ENCODE measurements around the gene TECPR1.

Gene TECPR1

DNA sequence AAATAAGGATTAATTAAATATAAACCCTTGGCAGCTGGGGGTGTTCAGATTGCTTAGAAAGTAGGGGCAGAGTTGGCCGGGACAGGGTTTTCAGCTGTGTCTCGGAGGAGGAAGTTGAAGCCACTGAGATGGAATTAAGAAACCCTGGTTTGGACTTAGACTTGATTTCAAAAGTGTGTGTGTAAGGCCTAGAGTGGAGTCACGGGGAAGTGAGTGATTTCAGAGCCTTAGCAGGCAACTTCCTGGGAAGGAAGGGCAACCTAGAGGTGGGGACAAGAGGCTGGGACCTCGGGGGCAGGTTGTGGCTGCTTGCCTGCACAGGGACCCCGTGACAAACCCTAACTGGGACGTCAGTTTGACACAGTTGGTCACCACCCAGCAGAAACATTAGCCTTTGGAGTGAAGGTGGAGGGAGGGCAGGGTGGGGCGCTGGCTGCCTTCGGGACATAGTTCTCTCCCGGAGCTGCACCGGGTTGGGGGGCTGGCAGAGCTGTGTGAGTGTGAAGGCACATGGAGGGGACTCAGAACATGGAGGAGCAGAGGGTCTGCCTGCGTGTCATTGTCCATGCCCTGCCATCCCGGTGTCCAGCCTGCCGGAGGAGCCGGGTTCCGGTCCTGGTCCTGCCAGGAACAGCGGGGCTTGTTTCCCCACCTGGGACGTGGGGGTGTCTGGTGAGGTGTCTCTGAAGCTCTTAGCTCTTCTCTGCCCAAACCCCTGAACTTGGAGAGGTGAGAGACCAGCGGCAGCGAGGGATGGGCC lies 31.3 kb upstream of the TECPR1 start:
- no peak for DNase-seq

DNA sequence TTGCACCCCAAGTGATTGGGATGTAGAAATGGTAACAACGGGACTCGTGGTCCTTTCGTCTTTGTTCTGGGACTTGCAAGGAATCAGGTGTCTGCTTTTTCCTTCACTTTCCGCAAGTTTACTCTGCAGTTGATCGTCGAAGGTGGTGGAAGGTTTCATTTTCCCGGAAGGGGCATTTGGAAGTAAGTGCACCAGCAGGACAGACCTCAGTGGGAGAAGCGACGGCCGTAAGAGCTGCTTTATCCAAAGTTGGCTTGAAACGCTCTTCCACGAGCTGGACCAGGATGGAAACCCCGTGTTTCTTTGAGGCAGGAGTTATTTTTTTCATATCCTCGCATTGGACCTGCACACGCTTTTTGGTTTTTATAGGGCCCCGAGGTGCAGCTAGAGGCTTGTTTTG lies 30.7 kb upstream of the TECPR1 start:
- no peak for DNase-seq

DNA sequence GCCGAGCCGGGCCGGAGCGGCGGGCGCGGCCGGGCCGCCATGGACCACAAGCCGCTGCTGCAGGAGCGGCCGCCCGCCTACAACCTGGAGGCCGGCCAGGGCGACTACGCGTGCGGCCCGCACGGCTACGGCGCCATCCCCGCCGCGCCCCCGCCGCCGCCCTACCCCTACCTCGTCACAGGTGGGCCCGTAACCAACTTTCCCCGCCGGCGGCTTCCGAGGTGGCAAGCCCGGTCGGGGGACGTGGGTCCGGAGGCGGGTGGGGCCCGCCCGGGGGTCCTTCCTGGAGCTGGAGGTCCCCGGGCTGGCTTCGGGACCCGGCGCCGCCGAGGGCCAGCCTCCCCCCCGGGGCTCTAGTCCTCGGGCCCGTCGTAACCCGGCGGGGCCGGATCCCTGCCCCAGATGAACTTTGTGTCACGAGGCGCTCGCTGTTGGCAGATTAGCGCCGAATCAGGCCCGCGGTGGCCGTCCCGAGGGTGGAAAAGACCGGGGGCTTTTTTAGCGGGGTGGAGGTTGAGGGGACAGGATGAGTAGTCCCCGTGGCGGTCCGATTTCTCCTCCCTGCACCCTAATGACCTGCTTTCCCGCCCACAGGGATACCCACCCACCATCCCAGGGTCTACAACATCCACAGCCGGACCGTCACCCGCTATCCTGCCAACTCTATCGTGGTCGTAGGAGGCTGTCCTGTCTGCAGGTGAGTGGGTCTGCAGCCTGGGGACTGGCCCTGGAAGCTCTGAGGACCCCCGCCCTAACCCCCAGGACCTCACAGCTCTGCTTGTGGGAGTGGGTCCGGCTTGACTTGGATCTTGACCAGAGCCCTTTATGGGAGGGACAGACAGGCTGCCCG lies 29.9 kb upstream of the TECPR1 start:
- no peak for DNase-seq

DNA sequence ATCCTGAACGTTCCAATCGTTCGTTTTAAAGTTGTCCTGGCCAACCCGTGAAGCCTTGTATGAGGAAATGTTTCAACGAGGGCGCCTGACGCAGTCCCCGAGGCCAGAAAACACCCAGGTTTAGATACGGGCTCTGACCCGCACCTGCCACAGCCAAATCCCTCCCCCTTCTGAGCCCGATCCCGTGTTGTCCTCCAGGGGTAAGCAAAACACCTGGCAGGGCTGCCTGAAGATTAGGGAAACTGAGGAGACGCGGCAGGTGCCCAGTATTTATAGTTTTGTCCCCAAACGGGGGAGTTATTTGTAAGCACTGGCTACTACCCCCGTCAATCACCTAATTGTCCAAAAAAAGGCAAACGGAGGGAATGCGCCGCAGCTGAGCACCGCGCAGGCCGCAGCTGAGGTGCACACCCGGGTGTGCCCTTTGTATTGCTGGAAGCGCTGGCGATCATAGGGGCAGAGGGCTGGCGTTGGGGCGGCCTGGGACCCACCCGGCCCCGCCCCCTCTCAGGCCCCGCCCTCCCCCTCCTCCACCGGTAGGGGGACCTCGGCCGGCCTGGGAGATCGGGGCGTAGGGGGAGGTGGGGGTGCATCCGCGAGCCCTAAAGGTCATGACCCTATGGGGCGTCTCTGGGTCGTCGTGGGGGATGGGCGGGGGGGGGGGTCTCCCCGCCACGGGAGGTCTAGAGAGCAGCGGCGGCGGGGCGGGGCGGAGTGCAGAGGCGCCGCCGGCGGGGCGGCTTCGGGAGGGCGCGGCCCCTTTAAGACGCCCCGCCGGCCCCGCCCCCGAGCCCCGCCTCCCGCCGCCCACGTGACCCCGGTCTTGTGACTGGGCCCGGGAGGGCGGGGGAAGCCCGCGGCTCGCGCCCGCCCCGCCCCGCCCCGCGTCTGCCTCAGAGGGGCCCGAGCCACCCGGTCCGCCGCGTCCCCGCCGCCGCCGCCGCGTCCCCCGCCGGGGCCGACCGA lies 29.0 kb upstream of the TECPR1 start, which contains the start of gene BRI3:
BRI3 (plus strand) TSS at position 896 of the 966 bp plus-strand sequence. CDS start 110 bp downstream, outside the sequence.
- DNase-seq, result peak; percentile 49

DNA sequence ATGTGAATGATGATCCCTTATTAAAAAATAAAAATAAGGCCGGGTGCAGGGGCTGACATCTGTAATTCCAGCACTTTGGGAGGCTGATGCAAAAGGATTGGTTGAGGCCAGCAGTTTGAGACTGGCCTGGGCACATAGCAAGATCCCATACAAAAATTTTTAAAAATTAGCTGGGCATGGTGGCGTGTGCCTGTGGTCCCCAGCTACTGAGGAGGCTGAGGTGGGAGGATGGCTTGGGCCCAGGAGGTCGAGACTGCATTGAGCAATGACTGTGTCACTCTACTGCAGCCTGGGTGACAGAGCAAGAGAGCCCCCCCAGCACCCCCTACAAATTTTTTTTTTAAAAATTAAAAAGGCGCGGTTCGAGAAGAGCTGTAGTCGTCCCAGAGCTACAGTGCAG lies 28.3 kb upstream of the TECPR1 start:
- no peak for DNase-seq

DNA sequence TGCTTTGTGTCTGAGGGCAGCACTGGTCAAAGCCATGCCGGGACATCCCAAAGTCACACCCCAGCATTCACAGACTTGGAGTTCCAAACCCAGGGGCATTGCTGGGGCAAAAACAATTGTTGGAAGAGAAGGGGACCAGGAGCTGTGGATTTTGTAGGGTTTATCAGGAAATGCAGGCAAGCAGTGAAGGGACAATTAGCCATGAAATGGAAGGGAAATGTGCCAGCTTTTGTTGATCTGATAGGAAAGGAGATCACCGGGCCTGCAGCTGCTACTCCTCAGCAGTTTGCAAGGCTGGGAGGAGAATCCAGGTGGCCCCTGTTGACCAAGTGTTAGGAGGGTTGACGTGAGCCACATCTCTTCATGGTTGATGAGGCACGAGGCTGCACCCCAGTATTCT lies 26.9 kb upstream of the TECPR1 start:
- no peak for DNase-seq

DNA sequence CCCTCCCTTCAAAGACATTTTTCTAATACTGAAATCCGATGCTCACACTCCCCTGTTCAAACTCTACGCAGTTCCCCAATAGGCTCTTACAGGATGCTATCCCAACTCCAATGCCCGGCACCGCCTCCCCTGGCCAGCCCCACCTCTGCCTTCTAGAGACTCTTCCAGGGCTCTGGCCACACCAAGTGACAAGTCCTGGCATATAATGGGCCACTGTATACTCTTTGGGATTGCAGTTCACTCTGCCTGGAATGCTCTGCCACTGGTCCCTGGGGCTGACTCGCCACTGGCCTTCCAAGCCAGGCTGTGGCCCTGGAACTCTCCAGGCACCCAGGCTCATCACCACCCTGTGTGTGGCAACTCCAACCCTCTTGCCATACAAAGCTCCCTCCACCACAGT lies 26.4 kb upstream of the TECPR1 start:
- DNase-seq, result no peak

DNA sequence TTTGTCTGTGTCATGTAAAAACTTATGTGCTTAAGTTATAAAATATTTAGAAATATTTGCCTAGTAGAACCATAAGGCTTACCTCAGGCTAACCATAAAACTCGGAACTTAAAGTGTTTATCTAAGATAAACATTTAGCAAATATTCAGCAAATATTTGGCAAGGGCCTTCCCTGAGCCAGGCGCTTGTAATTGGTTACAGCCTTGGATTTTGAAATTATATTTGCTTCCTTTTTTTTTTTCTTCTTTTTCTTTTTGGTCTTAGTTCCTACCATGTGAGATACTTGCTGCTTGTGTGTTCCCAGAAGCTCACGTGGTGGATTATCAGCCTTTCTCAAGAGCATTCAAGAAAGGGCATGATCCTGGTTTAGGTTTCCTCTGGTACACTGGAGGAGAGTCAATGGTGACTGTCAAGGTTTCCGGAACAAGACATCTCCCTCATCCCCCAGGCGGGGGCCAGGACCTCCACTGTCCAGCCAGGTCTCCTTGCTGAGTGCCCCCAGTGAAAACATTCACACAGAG lies 24.3 kb upstream of the TECPR1 start:
- DNase-seq, result no peak

DNA sequence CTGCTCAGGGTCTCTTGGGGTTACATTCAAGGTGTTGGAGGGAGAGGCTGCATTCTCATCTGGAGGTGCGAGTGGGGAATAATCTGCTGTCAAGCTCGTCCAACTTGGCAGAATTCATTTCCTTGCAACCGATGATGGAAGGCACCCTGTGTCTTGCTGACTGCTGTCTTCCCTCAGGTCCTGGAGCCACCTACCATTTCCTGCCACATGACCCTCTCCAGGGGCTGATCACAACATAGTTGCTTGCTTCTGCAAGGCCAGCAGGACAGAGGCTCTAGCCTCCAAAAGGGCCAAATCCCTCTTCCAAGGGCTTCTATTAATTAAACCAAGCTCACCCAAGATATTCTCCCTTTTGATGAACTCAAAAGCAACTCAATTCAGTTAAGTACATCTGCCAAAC lies 15.3 kb upstream of the TECPR1 start:
- DNase-seq, result no peak

DNA sequence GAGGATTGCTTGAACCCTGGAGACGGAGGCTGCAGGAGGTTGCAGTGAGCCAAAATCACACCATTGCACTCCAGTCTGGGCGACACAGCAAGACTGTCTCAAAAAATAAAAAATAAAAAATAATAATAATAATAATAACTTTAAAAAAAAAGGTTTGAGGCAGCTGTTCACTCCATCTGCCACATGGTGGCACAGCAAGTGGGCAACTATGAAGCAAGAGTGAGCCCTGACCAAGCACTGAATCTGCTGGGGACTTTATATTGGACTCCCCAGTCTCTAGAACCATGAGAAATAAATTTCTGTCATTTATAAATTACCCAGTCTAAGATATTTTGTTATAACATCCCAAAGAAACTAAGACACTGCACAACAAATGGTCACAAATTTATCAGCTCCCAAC lies 14.8 kb upstream of the TECPR1 start:
- no peak for DNase-seq

DNA sequence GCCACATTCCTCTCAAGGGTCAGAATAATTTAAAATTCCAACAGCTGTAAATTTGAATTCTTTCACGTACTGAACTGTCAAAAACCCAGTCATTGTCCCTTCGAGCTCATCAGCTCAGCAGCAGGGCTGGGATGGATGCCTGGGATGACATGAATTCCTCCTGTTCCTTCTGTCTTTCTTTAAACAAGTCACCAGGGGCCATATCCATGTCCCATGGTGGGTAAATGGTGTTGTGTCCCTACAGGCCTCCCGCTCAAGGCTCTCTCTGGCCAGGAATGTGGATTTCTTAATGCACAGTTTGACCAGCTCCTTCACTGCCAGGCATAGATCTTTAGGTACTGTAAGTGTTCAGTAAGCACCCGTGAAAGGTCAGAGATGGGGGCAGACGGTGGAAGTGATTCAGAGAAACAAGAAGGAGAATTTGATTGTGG lies 13.8 kb upstream of the TECPR1 start:
- no peak for DNase-seq

DNA sequence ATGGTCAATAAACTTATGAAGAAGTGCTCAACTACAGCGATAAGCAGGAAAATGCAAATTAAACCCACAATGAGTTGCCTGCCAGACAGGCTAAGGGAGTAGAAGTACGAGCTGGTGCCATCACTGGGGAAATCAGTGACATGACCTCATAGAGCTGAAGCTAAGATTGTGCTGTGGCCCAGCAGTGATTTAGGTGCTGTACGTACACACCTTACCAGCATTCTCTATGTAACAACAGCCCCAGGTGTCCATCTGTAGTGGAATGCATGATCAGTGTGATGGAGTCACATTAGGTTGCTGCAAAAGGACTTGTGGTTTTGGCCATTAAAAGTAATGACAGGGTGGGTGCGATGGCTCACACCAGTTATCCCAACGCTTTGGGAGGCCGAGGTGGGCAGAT lies 5.7 kb upstream of the TECPR1 start:
- DNase-seq, result no peak

DNA sequence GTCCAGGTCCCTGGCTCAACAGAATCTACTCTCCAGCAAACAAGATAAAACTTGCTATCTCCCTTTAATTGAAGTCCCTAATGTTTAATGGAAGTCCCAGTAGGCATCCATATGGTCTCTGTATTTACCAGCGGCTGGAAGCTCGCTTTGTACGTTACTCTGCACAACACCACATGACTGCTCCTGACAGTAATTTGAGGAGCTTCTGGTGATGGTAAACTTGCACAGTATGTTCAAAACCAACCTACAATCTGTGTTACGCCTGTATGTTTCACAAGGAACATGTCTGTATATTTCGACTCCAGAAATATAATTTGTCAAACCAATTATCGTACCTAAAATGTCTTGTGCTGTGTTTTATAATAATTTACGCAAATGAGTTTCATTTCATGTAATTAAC lies 4.4 kb upstream of the TECPR1 start:
- no peak for DNase-seq

DNA sequence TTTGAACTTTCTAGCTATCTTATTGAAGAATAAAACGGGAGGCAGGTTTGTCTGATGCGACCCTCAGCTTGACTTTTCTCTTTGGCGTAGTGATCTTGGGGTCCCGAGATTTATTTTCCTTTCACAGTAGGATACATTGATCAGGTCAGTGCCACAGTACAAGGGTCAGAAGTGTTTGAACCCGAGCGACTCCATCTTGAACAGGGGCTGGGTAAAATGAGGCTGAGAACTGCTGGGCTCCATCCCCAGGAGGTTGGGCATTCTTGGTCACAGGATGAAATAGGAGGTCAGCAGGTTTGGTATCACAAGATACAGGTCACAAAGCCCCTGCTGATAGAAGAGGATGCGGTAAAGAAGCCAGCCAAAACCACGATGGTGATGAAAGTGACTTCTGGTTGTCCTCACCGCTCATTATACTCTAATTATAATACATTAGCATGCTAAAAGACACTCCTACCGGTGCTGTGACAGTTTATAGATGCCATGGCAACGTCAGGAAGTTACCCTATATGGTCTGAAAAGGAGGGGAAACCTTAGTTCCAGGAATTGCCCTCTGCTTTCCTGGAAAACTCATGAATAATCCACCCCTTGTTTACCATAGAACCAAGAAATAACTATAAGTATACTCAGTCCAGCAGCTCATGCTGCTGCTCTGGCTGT lies 3.0 kb upstream of the TECPR1 start:
- DNase-seq, result no peak

DNA sequence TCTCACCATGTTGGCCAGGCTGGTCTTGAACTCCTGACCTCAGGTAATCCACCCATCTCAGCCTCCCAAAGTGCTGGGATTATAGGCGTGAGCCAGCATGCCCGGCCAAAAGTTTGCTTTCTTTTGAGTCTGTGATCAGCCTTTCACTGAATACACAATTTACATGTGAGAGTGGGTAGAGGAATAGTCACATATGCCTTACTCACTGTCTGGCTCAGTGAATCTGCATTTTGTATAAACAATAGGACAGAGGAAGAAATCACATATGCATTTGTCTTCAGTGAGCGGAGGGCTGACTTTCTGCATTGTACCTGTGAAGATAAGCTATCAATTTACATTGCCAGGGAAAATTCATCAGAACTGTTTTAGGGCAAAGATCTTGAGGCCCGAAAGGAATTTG lies 2.5 kb upstream of the TECPR1 start:
- no peak for DNase-seq

DNA sequence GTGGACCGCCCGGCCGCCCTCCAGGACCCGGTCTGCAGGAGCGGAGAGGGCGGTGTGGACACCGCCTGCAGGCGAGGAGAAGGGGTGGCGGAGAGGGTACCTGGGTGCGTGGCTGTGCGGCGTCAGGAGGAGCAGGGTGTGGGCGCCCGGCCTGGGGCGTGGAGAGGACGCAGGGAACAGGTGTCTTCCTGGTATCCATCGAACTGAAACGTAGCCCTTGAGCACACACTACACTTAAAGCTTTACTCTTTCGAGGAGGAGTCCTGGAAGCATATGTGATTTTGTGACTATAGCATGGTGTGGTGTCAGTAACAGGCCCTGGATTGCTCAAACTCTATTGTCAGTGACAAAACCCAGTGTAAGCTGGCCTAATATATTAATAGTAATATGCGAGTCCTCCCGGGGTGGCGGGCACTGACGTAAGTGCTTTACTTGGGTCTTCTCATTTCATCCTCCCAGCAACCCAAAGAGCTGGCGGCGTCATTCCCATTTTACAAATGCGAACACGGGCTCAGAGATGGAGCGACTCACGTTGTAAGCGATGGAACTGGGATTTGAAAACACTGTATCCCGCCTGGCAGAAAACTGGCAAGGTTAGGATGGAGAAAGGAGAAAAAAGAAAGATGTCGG lies 508 bp upstream of the TECPR1 start:
- no peak for DNase-seq

DNA sequence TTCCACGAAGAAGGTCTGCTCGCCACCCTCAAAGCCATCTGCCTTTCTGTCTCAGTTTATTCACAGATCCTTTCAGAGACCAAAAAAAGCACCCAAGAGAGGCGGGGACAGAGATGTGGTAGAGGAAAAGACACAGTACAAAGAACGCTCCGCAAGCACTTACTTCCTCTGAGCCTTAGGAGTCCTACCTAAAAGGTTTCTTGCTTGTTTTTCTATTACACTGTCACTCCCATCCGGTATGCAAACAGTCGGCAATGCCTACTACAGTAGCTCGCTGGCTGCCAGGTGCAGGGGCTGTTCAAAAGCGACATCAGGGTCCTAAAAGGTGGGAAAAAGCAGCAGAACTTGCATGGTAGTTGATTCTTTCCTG lies 816 bp downstream of the TECPR1 start:
- DNase-seq, result no peak

DNA sequence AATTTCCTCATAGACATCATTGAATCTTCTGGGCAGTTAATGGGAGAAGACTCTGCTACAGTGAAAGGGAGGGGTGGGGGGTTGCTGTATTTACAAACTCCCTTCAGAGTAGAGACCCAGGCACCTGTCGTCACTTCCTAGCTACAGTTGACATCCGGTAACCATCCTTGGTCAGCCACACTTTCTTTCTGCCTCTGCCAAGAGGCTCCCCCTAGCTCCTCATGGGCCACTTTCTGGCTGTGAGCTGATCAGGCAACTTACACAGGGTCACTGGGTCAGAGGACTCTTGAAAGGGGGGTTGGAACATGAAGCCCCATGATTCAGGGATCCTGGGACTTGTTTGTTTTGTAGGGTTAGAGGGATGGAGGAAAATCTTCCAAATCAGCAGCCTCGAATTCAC lies 1.2 kb downstream of the TECPR1 start:
- no peak for DNase-seq

DNA sequence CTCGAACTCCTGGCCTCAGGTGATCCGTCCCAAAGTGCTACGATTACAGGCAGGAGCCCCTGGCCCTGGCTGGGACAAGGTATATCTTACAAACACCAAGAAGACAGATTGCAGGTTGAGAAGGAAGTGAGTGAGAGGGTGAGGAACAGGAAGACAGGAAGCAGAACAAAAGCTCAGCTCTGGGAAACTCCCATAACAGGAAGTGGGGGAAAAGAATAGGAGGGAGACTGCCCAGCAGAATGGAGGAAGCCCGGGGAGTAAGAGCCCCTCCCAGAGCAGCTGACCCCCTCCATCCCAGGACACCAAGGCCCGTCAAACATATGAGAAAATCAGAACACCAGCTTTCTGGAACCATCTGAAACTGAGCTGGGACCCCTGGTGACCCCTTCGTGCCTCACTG lies 2.9 kb downstream of the TECPR1 start:
- no peak for DNase-seq

DNA sequence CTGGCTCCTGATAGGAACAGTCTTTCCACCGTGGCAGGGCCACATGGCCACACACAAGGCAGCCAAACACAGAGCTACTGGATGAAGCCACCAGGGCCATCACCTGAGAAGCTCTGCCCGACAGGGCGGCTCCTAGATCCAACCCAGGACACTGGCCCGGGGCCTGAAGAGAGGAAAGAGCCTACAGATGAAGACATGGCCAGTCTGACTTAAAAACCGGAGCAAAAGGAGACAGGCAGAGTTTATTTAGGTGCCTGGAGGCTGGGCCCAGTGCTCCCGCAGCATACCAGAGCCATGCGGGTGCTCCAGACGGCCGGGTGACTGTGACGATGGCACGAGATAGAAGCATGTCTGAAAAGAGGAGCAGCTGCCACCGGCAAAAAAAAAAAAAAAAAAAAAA lies 3.9 kb downstream of the TECPR1 start:
- no peak for DNase-seq

DNA sequence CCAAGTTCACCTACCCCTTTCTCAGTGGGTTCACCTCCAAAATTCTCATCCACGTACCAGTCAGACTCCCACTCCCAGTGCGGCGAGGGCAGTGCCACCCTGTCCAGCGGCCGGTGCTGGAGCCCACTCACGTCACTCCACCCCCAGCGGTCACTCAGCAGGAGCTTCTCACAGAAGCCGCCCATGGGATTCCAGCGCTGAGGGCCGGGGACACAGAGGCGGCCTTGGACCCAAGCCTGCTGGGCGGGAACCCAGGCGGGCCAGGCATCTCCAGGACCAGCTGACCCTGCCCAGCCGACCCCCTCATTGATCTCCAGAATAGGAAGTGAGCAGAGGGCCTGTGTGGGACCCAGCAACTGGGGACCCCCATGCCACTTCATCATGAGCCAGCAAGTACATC lies 7.2 kb downstream of the TECPR1 start:
- no peak for DNase-seq

DNA sequence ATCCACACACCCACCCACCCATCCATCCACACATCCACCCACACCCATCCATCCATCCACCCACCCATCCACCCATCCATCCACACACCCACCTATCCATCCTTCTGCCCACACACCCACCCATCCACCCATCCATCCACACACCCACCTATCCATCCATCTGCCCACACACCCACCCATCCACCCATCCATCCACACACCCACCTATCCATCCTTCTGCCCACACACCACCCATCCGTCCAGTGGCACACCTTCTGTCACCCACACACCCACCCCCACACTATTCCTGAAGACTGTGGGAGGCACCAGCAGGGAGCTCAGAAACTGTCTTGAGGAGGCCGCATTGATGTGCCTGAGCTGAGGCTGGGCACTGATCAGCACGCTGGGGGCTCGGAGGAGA lies 9.1 kb downstream of the TECPR1 start:
- DNase-seq, result no peak

All from NCI-H187 treated with DMSO at 0.1 percent for 48 hours (cell line).